ENCODE measurements around the gene DENND1B. TPM values are rescaled to one million over a fixed set of nuclear protein-coding genes. Genes with fewer than 3 reads are reported as not detected.

Gene DENND1B
- total RNA-seq, 4 donors from 2014 or later, result 3.3 to 21.7 (median 8.9) TPM

DNA sequence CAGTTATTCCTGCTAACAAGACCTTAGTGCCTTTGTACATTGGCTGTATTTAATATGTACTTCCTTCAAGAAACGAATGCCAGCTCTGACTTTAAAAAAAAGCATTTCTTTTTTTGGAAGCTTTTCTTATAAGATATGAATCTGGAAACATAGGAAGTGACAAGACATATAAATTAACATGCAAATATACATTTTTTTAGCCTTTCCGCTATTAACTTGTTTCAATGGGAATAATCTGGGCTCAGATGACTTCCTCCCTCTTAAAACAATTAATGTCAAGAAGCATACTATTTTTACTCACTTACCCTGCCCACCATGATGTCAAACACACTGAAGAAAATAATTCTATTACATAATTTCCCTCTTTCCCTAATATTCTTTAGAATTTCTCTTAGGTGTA, 1.4 kb downstream of the DENND1B start:
- H3K27ac ChIP-seq, result peak overlapping the region in 2 of 4 donors; percentile 76 to 90
- peaks cover 26 to 39% of the 10 kb centered on the region in 2 donors for H3K4me1 ChIP-seq
- H3K27me3 ChIP-seq, result no peaks in the 10 kb centered on the region
- no peaks in the 10 kb centered on the region for H3K9me3 ChIP-seq
- in situ Hi-C loops (cut with MboI; ENCODE audit: low sequenced_read_pairs in 4 of 4) (no loop called here), intact Hi-C loops (cut with DNase I; ENCODE audit: low total_unique reads) (loop anchor here (10.0 kb wide), 1 partner anchor 381 kb away; the partner anchor contains the start of gene NEK7)
- ATAC-seq (no peak), DNase-seq (no peak)
- H3K36me3 ChIP-seq, result no peaks in the 10 kb centered on the region
- TF ChIP-seq, protein P1, sequence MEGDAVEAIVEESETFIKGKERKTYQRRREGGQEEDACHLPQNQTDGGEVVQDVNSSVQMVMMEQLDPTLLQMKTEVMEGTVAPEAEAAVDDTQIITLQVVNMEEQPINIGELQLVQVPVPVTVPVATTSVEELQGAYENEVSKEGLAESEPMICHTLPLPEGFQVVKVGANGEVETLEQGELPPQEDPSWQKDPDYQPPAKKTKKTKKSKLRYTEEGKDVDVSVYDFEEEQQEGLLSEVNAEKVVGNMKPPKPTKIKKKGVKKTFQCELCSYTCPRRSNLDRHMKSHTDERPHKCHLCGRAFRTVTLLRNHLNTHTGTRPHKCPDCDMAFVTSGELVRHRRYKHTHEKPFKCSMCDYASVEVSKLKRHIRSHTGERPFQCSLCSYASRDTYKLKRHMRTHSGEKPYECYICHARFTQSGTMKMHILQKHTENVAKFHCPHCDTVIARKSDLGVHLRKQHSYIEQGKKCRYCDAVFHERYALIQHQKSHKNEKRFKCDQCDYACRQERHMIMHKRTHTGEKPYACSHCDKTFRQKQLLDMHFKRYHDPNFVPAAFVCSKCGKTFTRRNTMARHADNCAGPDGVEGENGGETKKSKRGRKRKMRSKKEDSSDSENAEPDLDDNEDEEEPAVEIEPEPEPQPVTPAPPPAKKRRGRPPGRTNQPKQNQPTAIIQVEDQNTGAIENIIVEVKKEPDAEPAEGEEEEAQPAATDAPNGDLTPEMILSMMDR (IDR thresholded peaks at IDR 0.05 in 4 of 5, conservative IDR thresholded peaks at IDR 0.05 in 1 of 5), result no peak
- TF ChIP-seq POLR2A (IDR thresholded peaks at IDR 0.05), result no peak
- H3K4me3 ChIP-seq, result peak overlapping the region; percentile 63 to 84 (median 70)

DNA sequence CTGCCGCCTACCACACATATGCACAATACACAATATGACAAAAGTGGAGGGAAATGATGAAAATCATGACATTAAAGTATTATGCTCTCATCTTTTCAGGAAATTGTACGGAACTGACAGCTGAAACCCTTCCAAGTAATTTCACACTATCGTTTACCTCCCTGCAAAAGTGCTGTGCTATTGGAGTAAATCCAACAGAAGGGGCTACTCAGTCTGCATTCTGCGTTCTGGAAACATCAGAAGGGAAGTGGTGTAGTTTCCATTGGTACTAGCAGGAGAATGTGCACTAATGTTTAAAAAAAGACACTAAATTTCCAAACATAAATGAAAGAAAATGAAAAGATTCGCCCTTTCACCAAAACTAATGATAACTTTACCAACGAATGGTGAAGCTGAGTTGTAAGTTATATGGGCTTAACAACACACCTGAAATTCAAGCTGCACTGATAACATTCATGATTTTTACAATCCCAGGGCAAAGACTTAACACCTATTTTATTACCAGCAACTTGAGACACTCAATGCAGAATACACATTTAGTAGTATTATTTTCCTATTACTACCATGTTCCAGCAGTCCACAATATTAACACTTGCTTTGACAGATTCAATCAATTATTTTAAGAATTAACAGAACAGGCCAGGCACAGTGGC, 3.2 kb downstream of the DENND1B start:
- Histone ChIP-seq H3K27me3 (no peaks in the 10 kb centered on the region), H3K9me3 (no peaks in the 10 kb centered on the region), H3K36me3 (no peaks in the 10 kb centered on the region), H3K27ac (no peak overlapping the region), H3K4me1 (peaks cover 33 to 52% of the 10 kb centered on the region in 2 donors), H3K4me3 (no peak overlapping the region)
- TF ChIP-seq, protein P1 (IDR thresholded peaks at IDR 0.05 in 4 of 5, conservative IDR thresholded peaks at IDR 0.05 in 1 of 5), result no peak
- TF ChIP-seq POLR2A (IDR thresholded peaks at IDR 0.05), result no peak
- ATAC-seq (no peak), DNase-seq (no peak)
- intact Hi-C loops (cut with DNase I; ENCODE audit: low total_unique reads) (loop anchor here (10.0 kb wide), 1 partner anchor 383 kb away; the partner anchor contains the start of gene NEK7), in situ Hi-C loops (cut with MboI; ENCODE audit: low sequenced_read_pairs in 4 of 4) (no loop called here)

DNA sequence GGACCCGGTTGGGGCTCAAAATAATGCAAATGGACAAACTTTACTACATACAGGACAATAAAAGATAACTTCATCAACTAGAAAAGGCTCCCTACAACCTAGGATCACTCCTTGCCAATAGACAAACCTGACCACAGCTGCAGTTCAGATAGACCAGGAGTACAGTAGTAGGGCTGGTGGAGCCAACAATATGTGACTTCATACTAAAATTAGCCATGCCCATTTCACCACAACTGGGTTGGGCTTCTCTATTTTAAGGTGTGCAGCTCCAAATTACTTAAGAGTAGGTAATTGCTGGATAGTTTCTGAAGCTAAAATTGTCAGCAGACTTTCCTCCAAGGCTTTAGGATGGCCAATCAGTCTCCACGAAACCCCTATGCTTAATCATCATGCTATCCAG, 3.9 kb downstream of the DENND1B start:
- H3K4me1 ChIP-seq, result peaks cover 33 to 52% of the 10 kb centered on the region in 2 donors
- no peaks in the 10 kb centered on the region for H3K27me3 ChIP-seq
- no peak overlapping the region for H3K4me3 ChIP-seq
- intact Hi-C loops (cut with DNase I; ENCODE audit: low total_unique reads), result loop anchor here (10.0 kb wide), 1 partner anchor 383 kb away; the partner anchor contains the start of gene NEK7
- in situ Hi-C loops (cut with MboI; ENCODE audit: low sequenced_read_pairs in 4 of 4), result no loop called here
- H3K27ac ChIP-seq, result no peak overlapping the region
- TF ChIP-seq, protein P1 (IDR thresholded peaks at IDR 0.05 in 4 of 5, conservative IDR thresholded peaks at IDR 0.05 in 1 of 5), result no peak
- TF ChIP-seq POLR2A (IDR thresholded peaks at IDR 0.05), result no peak
- ATAC-seq (peak; percentile 45 to 64), DNase-seq (no peak)
- no peaks in the 10 kb centered on the region for H3K36me3 ChIP-seq
- no peaks in the 10 kb centered on the region for H3K9me3 ChIP-seq

DNA sequence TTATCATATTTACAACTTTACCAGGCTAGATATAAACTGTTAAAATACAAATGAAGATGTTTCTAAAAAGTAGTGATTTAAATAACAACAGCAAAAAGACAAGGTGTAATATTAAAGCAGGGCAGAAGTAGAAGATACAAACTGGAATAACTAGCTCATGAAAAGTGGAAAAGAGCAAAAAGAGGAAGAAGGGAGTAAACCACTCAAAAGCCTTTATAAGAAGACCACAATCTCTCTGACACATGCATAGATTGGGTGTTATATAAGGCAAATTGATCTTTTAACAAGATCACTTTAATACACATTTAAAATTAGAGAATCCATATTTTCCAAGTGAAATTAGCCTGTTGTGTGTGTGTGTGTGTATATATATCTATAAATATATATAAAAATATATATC, 5.0 kb downstream of the DENND1B start:
- H3K36me3 ChIP-seq, result no peaks in the 10 kb centered on the region
- DNase-seq, result no peak
- H3K9me3 ChIP-seq, result no peaks in the 10 kb centered on the region
- H3K4me1 ChIP-seq, result peaks cover 33 to 59% of the 10 kb centered on the region in 2 donors
- H3K27ac ChIP-seq, result no peak overlapping the region
- TF ChIP-seq, protein P1 (IDR thresholded peaks at IDR 0.05 in 4 of 5, conservative IDR thresholded peaks at IDR 0.05 in 1 of 5), result no peak
- TF ChIP-seq POLR2A (IDR thresholded peaks at IDR 0.05), result no peak
- H3K4me3 ChIP-seq, result no peak overlapping the region
- H3K27me3 ChIP-seq, result no peaks in the 10 kb centered on the region
- intact Hi-C loops (cut with DNase I; ENCODE audit: low total_unique reads) (loop anchor here (10.0 kb wide), 1 partner anchor 385 kb away; the partner anchor contains the start of gene NEK7), in situ Hi-C loops (cut with MboI; ENCODE audit: low sequenced_read_pairs in 4 of 4) (no loop called here)
- no peak for ATAC-seq
